ENCODE measurements around the gene ZNF646. TPM values are rescaled to one million over a fixed set of nuclear protein-coding genes. Genes with fewer than 3 reads are reported as not detected.

The ZNF646 gene
- total and polyA plus RNA-seq, 2 of the 13 experiments (the other 11 are each of a cell fraction or from before 2014, with no cell fraction given), result 3.4 to 10.9 TPM

- TF ChIP-seq ZHX2 (IDR thresholded peaks at IDR 0.05; ENCODE audit: low read depth), result peak; percentile 99
- TF ChIP-seq ZHX2 (CRISPR knock-in tag; IDR thresholded peaks at IDR 0.05; ENCODE audit: borderline replicate concordance), result no peak; the same call in 1 of the 2 replicates
- TF ChIP-seq ZFAT (CRISPR knock-in tag; conservative IDR thresholded peaks at IDR 0.05), result no peak
- TF ChIP-seq TOE1 (CRISPR knock-in tag; IDR thresholded peaks at IDR 0.05), result 0 out of 2 replicates have a peak, but pooled peaks have one; percentile 91
- peak; percentile 62; the same call in 1 of the 2 replicates for TF ChIP-seq MYPOP (CRISPR knock-in tag; IDR thresholded peaks at IDR 0.05)
- TF ChIP-seq TCF7 (IDR thresholded peaks at IDR 0.05; ENCODE audit: low read depth), result no peak
- TF ChIP-seq HOXA9 (CRISPR knock-in tag; IDR thresholded peaks at IDR 0.05; ENCODE audit: borderline replicate concordance), result no peak; the same call in 1 of the 2 replicates
- TF ChIP-seq HMGXB4 (CRISPR knock-in tag; IDR thresholded peaks at IDR 0.05; ENCODE audit: borderline replicate concordance in 1 of 2, low read depth in 1 of 2), result peak; percentile 63 to 81
- no peak for TF ChIP-seq MAFF (IDR thresholded peaks at IDR 0.05; ENCODE audit: low read depth, low read length)
- no peak for TF ChIP-seq RFX5 (IDR thresholded peaks at IDR 0.05; ENCODE audit: low read depth, low read length)
- TF ChIP-seq ZNF639 (CRISPR knock-in tag; conservative IDR thresholded peaks at IDR 0.05), result peak; percentile 97
- TF ChIP-seq FOXK2 (IDR thresholded peaks at IDR 0.05), result 0 out of 2 replicates have a peak, but pooled peaks have one; percentile 17
- TF ChIP-seq WIZ (CRISPR knock-in tag; IDR thresholded peaks at IDR 0.05), result no peak
- TF ChIP-seq ZNF605 (CRISPR knock-in tag; IDR thresholded peaks at IDR 0.05), result no peak
- TF ChIP-seq ZNF674 (CRISPR knock-in tag; IDR thresholded peaks at IDR 0.05; ENCODE audit: low read depth), result no peak
- peak; percentile 56 for TF ChIP-seq JARID2 (CRISPR knock-in tag; IDR thresholded peaks at IDR 0.05; ENCODE audit: insufficient replicate concordance)
- TF ChIP-seq KAT2B (IDR thresholded peaks at IDR 0.05; ENCODE audit: borderline replicate concordance, low read depth, low read length), result no peak
- TF ChIP-seq ZBTB21 (CRISPR knock-in tag; IDR thresholded peaks at IDR 0.05), result peak; percentile 97
- no peak for TF ChIP-seq MBD4 (IDR thresholded peaks at IDR 0.05; ENCODE audit: borderline replicate concordance, low read length)
Measured at GRCh38 chr16:31117384-31118222, 43.4 kb downstream of the ZNF646 start, which contains the start of gene KAT8 (continued).
